ENCODE results near the gene C1QTNF9B.

C1QTNF9B gene

GRCh38 chr13:23923031-23923430, 25.7 kb upstream of the C1QTNF9B start:
- no peak for DNase-seq (ENCODE audit: low read depth in 1 of 2, low spot score in 1 of 2)
- TF ChIP-seq POLR2AphosphoS5 (IDR thresholded peaks at IDR 0.05; ENCODE audit: low read depth) = no peak
- TF ChIP-seq CTCF (IDR thresholded peaks at IDR 0.05; ENCODE audit: insufficient read depth, low read length) = no peak
- TF ChIP-seq, protein P1, sequence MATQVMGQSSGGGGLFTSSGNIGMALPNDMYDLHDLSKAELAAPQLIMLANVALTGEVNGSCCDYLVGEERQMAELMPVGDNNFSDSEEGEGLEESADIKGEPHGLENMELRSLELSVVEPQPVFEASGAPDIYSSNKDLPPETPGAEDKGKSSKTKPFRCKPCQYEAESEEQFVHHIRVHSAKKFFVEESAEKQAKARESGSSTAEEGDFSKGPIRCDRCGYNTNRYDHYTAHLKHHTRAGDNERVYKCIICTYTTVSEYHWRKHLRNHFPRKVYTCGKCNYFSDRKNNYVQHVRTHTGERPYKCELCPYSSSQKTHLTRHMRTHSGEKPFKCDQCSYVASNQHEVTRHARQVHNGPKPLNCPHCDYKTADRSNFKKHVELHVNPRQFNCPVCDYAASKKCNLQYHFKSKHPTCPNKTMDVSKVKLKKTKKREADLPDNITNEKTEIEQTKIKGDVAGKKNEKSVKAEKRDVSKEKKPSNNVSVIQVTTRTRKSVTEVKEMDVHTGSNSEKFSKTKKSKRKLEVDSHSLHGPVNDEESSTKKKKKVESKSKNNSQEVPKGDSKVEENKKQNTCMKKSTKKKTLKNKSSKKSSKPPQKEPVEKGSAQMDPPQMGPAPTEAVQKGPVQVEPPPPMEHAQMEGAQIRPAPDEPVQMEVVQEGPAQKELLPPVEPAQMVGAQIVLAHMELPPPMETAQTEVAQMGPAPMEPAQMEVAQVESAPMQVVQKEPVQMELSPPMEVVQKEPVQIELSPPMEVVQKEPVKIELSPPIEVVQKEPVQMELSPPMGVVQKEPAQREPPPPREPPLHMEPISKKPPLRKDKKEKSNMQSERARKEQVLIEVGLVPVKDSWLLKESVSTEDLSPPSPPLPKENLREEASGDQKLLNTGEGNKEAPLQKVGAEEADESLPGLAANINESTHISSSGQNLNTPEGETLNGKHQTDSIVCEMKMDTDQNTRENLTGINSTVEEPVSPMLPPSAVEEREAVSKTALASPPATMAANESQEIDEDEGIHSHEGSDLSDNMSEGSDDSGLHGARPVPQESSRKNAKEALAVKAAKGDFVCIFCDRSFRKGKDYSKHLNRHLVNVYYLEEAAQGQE (IDR thresholded peaks at IDR 0.05; ENCODE audit: insufficient replicate concordance, low read depth) = no peak
- TF ChIP-seq SPI1 (IDR thresholded peaks at IDR 0.05; ENCODE audit: borderline replicate concordance, low read depth) = no peak
- TF ChIP-seq GABPA (IDR thresholded peaks at IDR 0.05; ENCODE audit: low read depth) = no peak
- Histone ChIP-seq H3K27ac (replicated peaks) (no peak overlapping the region), H3K27me3 (ENCODE audit: insufficient read depth, poor library complexity, severe bottlenecking) (peaks cover under 1% of the 10 kb centered on the region), H3K4me3 (replicated peaks; ENCODE audit: insufficient read depth, low read length) (no peak overlapping the region)

- TF ChIP-seq, protein P1 (IDR thresholded peaks at IDR 0.05; ENCODE audit: insufficient replicate concordance, low read depth) = no peak
- TF ChIP-seq CTCF (IDR thresholded peaks at IDR 0.05; ENCODE audit: insufficient read depth, low read length) (no peak), GABPA (IDR thresholded peaks at IDR 0.05; ENCODE audit: low read depth) (no peak), SPI1 (IDR thresholded peaks at IDR 0.05; ENCODE audit: borderline replicate concordance, low read depth) (no peak), POLR2AphosphoS5 (IDR thresholded peaks at IDR 0.05; ENCODE audit: low read depth) (no peak)
- no peak for DNase-seq (ENCODE audit: low read depth in 1 of 2, low spot score in 1 of 2)
These were observed 25.0 kb upstream of the C1QTNF9B start for GRCh38 chr13:23922005-23922932.

GRCh38 chr13:23921451-23921888, 24.2 kb upstream of the C1QTNF9B start:
- Histone ChIP-seq H3K27ac (replicated peaks) (no peak overlapping the region), H3K4me3 (replicated peaks; ENCODE audit: insufficient read depth, low read length) (no peak overlapping the region), H3K27me3 (ENCODE audit: insufficient read depth, poor library complexity, severe bottlenecking) (no peaks in the 10 kb centered on the region)
- DNase-seq (ENCODE audit: low read depth in 1 of 2, low spot score in 1 of 2) = peak; percentile 1 to 33
- TF ChIP-seq, protein P1 (IDR thresholded peaks at IDR 0.05; ENCODE audit: insufficient replicate concordance, low read depth) = no peak
- peak; percentile 9 for TF ChIP-seq CTCF (IDR thresholded peaks at IDR 0.05; ENCODE audit: insufficient read depth, low read length)

More at GRCh38 chr13:23922005-23922932, 25.0 kb upstream of the C1QTNF9B start:
- Histone ChIP-seq H3K27ac (replicated peaks) (no peak overlapping the region), H3K27me3 (ENCODE audit: insufficient read depth, poor library complexity, severe bottlenecking) (no peaks in the 10 kb centered on the region), H3K4me3 (replicated peaks; ENCODE audit: insufficient read depth, low read length) (no peak overlapping the region)

Measured in HL-60 (cell line).